OCI-LY7 (cell line): Measurements from ENCODE around the gene UVSSA. TPM values are rescaled to one million over a fixed set of nuclear protein-coding genes. Genes with fewer than 3 reads are reported as not detected.

Source experiments
- BruUV-seq: library from RNA; stranded (reverse); fragments of 400-500 nt; replicated peaks from 2 replicates; lab custom pipeline; 2021; lab: Mats Ljungman, UMichigan
- CTCF ChIA-PET: fragments of 300-600 bp; sonication (Branson Sonifier 250); formaldehyde crosslinking; loops from one replicate; lab custom pipeline; 2022; ENCODE audit warnings: antibody characterized with exemption; ENCODE audit not compliant: unreplicated experiment; lab: Charles Lee
- POLR2A ChIA-PET: fragments of 300-600 bp; sonication (Branson Sonifier 250); formaldehyde crosslinking; loops from one replicate; lab custom pipeline; 2022; ENCODE audit warnings: antibody characterized with exemption; lab: Charles Lee
- DNase-seq: peaks from one replicate; pipeline ENCODE4 v3.0.0-alpha.2; 2015; ENCODE audit warnings: low spot score
- H2AFZ ChIP-seq: fragments of 200-600 bp; sonication (generic), shearing (Covaris generic); 2 replicates; pipeline ENCODE4 v1.6.1; 2014; ENCODE audit warnings: mild to moderate bottlenecking, antibody characterized with exemption, low read length, moderate library complexity
- H3K27ac ChIP-seq: fragments of 200-600 bp; sonication (generic); 2 replicates; pipeline ENCODE4 v1.5.1; 2014; ENCODE audit warnings: mixed run types, low read depth, mild to moderate bottlenecking, moderate library complexity, low read length, inconsistent platforms; ENCODE audit not compliant: poor library complexity, severe bottlenecking
- H3K36me3 ChIP-seq: fragments of 200-600 bp; sonication (generic); 2 replicates; pipeline ENCODE4 v1.6.1; 2014; ENCODE audit warnings: mild to moderate bottlenecking, antibody characterized with exemption, low read length, moderate library complexity, mixed read lengths; ENCODE audit not compliant: insufficient read depth
- H3K4me1 ChIP-seq: fragments of 200-600 bp; sonication (generic); 2 replicates; pipeline ENCODE4 v1.5.1; 2014; ENCODE audit warnings: mild to moderate bottlenecking, low read length; ENCODE audit not compliant: insufficient read depth, poor library complexity, severe bottlenecking
- H3K4me2 ChIP-seq: fragments of 200-600 bp; sonication (generic); 2 replicates; pipeline ENCODE4 v1.6.1; 2014; ENCODE audit warnings: mild to moderate bottlenecking, low read length
- H3K4me3 ChIP-seq: fragments of 200-600 bp; sonication (generic); 2 replicates; pipeline ENCODE4 v1.5.1; 2014; ENCODE audit warnings: mild to moderate bottlenecking, low read depth, low read length; ENCODE audit not compliant: poor library complexity, severe bottlenecking
- H3K79me2 ChIP-seq: fragments of 200-600 bp; sonication (generic); 2 replicates; pipeline ENCODE4 v1.6.1; 2016; ENCODE audit warnings: low read depth, mild to moderate bottlenecking, low read length, moderate library complexity, mixed read lengths; ENCODE audit not compliant: insufficient read depth
- H3K9me2 ChIP-seq: fragments of 200-600 bp; sonication (generic); 2 replicates; pipeline ENCODE4 v1.6.1; 2016; ENCODE audit warnings: mild to moderate bottlenecking, low read length, mixed read lengths; ENCODE audit not compliant: insufficient read depth
- H3K9me3 ChIP-seq: fragments of 200-600 bp; sonication (generic); 2 replicates; pipeline ENCODE4 v1.6.1; 2014; ENCODE audit warnings: mild to moderate bottlenecking, mixed run types, low read length, mixed read lengths
- H4K20me1 ChIP-seq: fragments of 200-600 bp; sonication (generic); 2 replicates; pipeline ENCODE4 v1.6.1; 2014; ENCODE audit warnings: mild to moderate bottlenecking, antibody characterized with exemption, low read length, moderate library complexity, mixed read lengths; ENCODE audit not compliant: insufficient read depth
- EZH2phosphoT487 ChIP-seq: fragments of 200-600 bp; sonication (generic); IDR thresholded peaks from 2 replicates; pipeline ENCODE4 v1.6.1; 2018; ENCODE audit warnings: low read depth, borderline replicate concordance, mild to moderate bottlenecking, mixed run types, antibody characterized with exemption, low read length, moderate library complexity, mixed read lengths
- intact Hi-C: fragments of 100-400 bp; cut with micrococcal nuclease; formaldehyde crosslinking; loops from one replicate; pipeline ENCODE4 v1.10.0; 2022; ENCODE audit not compliant: unreplicated experiment
- total RNA-seq, 2 experiments: library from RNA; depleted of rRNA in 1 of 2; stranded (reverse); fragments of >200 nt in 1 of 2; shearing (Covaris generic) in 1 of 2; gene quantifications; 2 replicates each; pipeline ENCODE4 v1.2.3, GENCODE V29; 2014 to 2022
- TF ChIP-seq, protein P1 (sequence below): fragments of 200-600 bp; sonication (generic); conservative IDR thresholded peaks from 2 replicates; pipeline ENCODE4 v1.5.1; 2014; ENCODE audit warnings: mild to moderate bottlenecking, antibody characterized with exemption, low read length, moderate library complexity, mixed read lengths

Gene UVSSA
- total RNA-seq, 2 experiments from 2014 or later = 13.2 to 43.2 TPM

DNA sequence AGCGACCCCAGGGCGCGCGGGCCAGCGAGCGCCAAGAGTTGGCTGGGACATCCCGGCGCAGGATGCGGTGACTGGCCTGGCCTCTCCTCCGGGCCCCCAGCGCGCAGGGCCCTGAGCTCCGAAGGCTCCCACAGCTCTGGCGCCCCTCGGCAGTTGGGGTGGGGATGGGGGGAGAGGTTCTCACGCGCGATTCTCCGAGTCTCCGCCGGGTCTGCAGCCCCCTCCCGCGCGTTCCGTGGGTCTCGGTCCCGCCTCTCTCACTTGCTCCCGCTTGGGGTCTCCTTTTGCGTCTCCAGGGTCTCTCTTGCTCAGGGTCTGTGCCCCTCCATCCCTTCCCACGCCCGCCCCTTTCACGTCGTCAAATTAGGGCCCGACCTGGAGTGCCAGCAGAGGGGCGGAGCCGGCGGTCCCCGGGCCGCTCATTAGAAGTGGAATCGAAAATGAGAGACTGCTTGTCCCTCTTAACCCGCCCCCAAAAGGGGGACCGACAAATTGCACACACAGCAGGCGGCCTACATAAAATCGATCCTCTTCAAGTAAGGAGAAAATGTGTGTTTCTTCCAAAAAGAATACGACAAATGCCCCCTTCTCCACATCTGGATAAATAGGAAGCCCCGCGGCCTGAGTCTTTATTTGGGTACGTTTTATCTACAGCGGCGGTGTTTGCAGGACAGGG lies 60.1 kb downstream of the UVSSA start:
- ChIA-PET CTCF (no interaction called here), POLR2A (no interaction called here)

DNA sequence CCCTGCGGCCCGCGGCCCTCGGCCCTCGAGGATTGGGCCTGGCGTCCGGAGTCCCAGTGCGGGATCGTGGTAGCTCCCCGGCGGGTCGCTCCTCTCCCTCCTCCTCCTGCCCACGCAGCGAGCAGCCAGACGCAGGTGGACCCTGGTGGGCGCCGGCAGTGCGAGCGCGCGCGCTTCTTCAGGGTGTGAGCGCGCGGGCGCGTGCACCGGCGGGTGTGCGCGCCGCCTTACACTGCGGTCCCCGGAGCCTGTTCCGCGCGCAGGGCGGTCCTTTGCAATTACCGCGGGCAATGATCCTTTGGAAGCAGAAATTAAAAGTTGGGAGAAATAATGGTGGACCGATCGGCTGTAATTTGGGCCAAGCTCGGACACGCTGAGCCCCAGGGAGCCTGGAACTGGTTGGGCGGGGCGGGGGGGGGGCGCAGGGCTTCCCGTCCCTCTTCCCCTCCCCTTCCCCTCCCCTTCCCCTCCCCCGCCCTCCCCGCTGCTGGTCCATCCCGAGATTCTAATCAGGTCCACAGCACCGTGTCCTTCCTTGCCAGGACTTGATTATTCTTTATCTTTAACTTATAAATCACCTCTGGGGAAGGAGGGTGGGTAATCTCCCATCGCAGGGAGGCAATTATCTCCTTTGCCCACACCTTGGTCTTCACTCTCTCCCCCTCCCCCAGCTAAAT lies 60.8 kb downstream of the UVSSA start:
- no TSS peak for BruUV-seq
- Histone ChIP-seq H3K4me1 (no peaks in the 10 kb centered on the region), H4K20me1 (no peaks in the 10 kb centered on the region), H3K79me2 (no peaks in the 10 kb centered on the region), H3K36me3 (no peaks in the 10 kb centered on the region), H3K27ac (no peak overlapping the region), H3K9me2 (no peaks in the 10 kb centered on the region), H2AFZ (no peak overlapping the region), H3K4me2 (no peak overlapping the region), H3K4me3 (no peak overlapping the region), H3K9me3 (no peaks in the 10 kb centered on the region)
- ChIA-PET CTCF (no interaction called here), POLR2A (no interaction called here)
- DNase-seq = no peak
- intact Hi-C loops = no loop called here
- no peak for TF ChIP-seq EZH2phosphoT487
- TF ChIP-seq, protein P1, sequence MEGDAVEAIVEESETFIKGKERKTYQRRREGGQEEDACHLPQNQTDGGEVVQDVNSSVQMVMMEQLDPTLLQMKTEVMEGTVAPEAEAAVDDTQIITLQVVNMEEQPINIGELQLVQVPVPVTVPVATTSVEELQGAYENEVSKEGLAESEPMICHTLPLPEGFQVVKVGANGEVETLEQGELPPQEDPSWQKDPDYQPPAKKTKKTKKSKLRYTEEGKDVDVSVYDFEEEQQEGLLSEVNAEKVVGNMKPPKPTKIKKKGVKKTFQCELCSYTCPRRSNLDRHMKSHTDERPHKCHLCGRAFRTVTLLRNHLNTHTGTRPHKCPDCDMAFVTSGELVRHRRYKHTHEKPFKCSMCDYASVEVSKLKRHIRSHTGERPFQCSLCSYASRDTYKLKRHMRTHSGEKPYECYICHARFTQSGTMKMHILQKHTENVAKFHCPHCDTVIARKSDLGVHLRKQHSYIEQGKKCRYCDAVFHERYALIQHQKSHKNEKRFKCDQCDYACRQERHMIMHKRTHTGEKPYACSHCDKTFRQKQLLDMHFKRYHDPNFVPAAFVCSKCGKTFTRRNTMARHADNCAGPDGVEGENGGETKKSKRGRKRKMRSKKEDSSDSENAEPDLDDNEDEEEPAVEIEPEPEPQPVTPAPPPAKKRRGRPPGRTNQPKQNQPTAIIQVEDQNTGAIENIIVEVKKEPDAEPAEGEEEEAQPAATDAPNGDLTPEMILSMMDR = no peak

More for the DNA sequence above, 60.1 kb downstream of the UVSSA start:
- TF ChIP-seq EZH2phosphoT487 = no peak
- TF ChIP-seq, protein P1 = no peak
- no peaks in the 10 kb centered on the region for H4K20me1 ChIP-seq
- no peaks in the 10 kb centered on the region for H3K36me3 ChIP-seq
- H3K4me2 ChIP-seq = no peak overlapping the region
- intact Hi-C loops = no loop called here
- no peak for DNase-seq
- no peak overlapping the region for H2AFZ ChIP-seq
- H3K9me3 ChIP-seq = no peaks in the 10 kb centered on the region
- no peaks in the 10 kb centered on the region for H3K4me1 ChIP-seq
- H3K4me3 ChIP-seq = no peak overlapping the region
- no peak overlapping the region for H3K27ac ChIP-seq
- BruUV-seq = no TSS peak
- no peaks in the 10 kb centered on the region for H3K79me2 ChIP-seq
- H3K9me2 ChIP-seq = no peaks in the 10 kb centered on the region

DNA sequence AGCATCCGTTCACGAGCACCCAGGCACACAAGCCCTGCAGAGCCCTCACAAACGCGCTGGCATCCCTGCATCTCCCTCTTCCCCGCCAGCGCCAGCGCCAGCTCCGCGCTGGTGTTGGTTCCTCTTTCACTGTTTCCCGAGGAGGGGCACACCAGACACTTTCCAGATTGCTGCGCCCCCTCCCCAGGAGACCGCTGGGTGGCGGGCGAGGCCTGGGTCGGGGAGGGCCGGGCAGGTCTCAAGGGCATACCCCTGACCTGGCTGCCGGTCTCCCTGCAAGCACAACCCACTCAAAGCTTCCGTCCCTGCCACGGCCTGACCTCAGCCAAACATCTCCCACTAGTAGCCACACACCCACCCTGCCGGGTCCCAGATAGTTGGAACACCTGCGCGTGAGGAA lies 61.4 kb downstream of the UVSSA start:
- intact Hi-C loops = no loop called here
- ChIA-PET CTCF (no interaction called here), POLR2A (no interaction called here)
- no peaks in the 10 kb centered on the region for H3K79me2 ChIP-seq
- no peak for TF ChIP-seq EZH2phosphoT487
- TF ChIP-seq, protein P1 = no peak
- H3K9me3 ChIP-seq = no peaks in the 10 kb centered on the region
- DNase-seq = no peak
- H4K20me1 ChIP-seq = no peaks in the 10 kb centered on the region
- no peak overlapping the region for H3K4me2 ChIP-seq
- no peak overlapping the region for H3K4me3 ChIP-seq
- no peak overlapping the region for H2AFZ ChIP-seq
- no peaks in the 10 kb centered on the region for H3K9me2 ChIP-seq
- no peaks in the 10 kb centered on the region for H3K36me3 ChIP-seq
- no peaks in the 10 kb centered on the region for H3K4me1 ChIP-seq
- H3K27ac ChIP-seq = no peak overlapping the region
- BruUV-seq = no TSS peak
